ENCODE results near the gene PSD4. TPM values are rescaled to one million over a fixed set of nuclear protein-coding genes. Genes with fewer than 3 reads are reported as not detected.

Gene PSD4
- polyA plus RNA-seq, 1 donor from 2014 or later = 0.67 TPM

DNA sequence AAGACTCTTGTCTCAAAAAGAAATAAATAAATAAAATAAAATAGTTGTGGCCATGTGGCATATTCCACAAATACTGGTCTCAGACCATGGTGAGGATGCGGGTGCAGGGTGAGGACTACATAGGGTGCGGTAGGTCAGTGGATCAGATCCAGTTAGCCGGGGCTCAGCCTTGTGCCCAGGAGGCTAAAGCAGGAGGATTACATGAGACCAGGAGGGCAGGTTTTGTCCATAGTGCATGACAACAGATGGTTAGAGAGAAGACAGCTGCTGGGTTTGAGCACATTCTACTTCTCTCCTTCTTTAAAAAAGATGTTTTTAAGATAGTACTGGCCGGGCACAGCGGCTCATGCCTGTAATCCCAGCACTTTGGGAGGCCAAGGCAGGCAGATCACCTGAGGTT, 12.8 kb upstream of the PSD4 start:
- Histone ChIP-seq H3K9me3 (ENCODE audit: low read length) (no peaks in the 10 kb centered on the region), H3F3A (ENCODE audit: insufficient read depth, low read length, poor library complexity, severe bottlenecking) (peaks cover 4% of the 10 kb centered on the region), H3K9me2 (ENCODE audit: insufficient read depth, low read length) (no peaks in the 10 kb centered on the region), H3K36me3 (ENCODE audit: insufficient read depth, low read length) (no peaks in the 10 kb centered on the region), H3K4me3 (ENCODE audit: low read length) (no peak overlapping the region), H3K27ac (ENCODE audit: low read length) (no peak overlapping the region), H2AFZ (ENCODE audit: low read depth, low read length) (no peak overlapping the region), H4K20me1 (ENCODE audit: insufficient read depth) (no peaks in the 10 kb centered on the region), H3K79me2 (replicated peaks; ENCODE audit: insufficient read depth, low read length) (no peaks in the 10 kb centered on the region), H3K27me3 (ENCODE audit: insufficient read depth, low read depth, low read length) (peaks cover 23% of the 10 kb centered on the region), H3K4me2 (ENCODE audit: low read length) (no peak overlapping the region), H3K9ac (ENCODE audit: low read length) (no peak overlapping the region)
- TF ChIP-seq MXI1 (conservative IDR thresholded peaks at IDR 0.05; ENCODE audit: poor library complexity, severe bottlenecking) = no peak
- TF ChIP-seq, protein P1, sequence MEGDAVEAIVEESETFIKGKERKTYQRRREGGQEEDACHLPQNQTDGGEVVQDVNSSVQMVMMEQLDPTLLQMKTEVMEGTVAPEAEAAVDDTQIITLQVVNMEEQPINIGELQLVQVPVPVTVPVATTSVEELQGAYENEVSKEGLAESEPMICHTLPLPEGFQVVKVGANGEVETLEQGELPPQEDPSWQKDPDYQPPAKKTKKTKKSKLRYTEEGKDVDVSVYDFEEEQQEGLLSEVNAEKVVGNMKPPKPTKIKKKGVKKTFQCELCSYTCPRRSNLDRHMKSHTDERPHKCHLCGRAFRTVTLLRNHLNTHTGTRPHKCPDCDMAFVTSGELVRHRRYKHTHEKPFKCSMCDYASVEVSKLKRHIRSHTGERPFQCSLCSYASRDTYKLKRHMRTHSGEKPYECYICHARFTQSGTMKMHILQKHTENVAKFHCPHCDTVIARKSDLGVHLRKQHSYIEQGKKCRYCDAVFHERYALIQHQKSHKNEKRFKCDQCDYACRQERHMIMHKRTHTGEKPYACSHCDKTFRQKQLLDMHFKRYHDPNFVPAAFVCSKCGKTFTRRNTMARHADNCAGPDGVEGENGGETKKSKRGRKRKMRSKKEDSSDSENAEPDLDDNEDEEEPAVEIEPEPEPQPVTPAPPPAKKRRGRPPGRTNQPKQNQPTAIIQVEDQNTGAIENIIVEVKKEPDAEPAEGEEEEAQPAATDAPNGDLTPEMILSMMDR (IDR thresholded peaks at IDR 0.05; ENCODE audit: poor library complexity, severe bottlenecking) = no peak
- no peak for TF ChIP-seq EP300 (conservative IDR thresholded peaks at IDR 0.05; ENCODE audit: poor library complexity, severe bottlenecking)
- no peak for TF ChIP-seq TAF1 (IDR thresholded peaks at IDR 0.05; ENCODE audit: low read depth)

DNA sequence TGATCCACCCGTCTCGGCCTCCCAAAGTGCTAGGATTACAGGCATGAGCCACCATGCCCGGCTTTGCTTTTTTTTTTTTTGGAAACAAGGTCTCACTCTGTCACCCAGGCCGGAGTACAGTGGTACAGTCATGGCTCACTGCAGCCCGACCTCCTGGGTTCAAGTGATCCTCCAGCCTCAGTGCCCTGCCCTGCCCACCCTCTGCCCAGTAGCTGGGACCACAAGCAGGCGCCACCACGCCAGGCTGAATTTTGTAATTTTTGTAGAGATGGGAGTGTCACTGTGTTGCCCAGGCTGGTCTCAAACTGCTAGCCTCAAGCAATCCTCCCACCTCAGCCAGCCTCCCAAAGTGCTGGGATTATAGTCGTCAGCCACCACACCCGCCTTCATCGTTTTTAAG, 11.6 kb upstream of the PSD4 start:
- no peaks in the 10 kb centered on the region for H3K79me2 ChIP-seq (replicated peaks; ENCODE audit: insufficient read depth, low read length)
- H3K36me3 ChIP-seq (ENCODE audit: insufficient read depth, low read length) = no peaks in the 10 kb centered on the region
- no peaks in the 10 kb centered on the region for H3K9me2 ChIP-seq (ENCODE audit: insufficient read depth, low read length)
- H3F3A ChIP-seq (ENCODE audit: insufficient read depth, low read length, poor library complexity, severe bottlenecking) = no peaks in the 10 kb centered on the region
- no peak overlapping the region for H3K4me3 ChIP-seq (ENCODE audit: low read length)
- no peak overlapping the region for H3K27ac ChIP-seq (ENCODE audit: low read length)
- TF ChIP-seq EZH2 (IDR thresholded peaks at IDR 0.05; ENCODE audit: borderline replicate concordance, insufficient read depth, low read length, poor library complexity, severe bottlenecking) (no peak), EP300 (conservative IDR thresholded peaks at IDR 0.05; ENCODE audit: poor library complexity, severe bottlenecking) (no peak), SMC3 (conservative IDR thresholded peaks at IDR 0.05; ENCODE audit: poor library complexity) (no peak), RAD21 (conservative IDR thresholded peaks at IDR 0.05) (no peak), TAF1 (IDR thresholded peaks at IDR 0.05; ENCODE audit: low read depth) (no peak), MXI1 (conservative IDR thresholded peaks at IDR 0.05; ENCODE audit: poor library complexity, severe bottlenecking) (no peak), POLR2AphosphoS5 (IDR thresholded peaks at IDR 0.05) (no peak)
- TF ChIP-seq, protein P1 (IDR thresholded peaks at IDR 0.05; ENCODE audit: poor library complexity, severe bottlenecking) = no peak
- TF ChIP-seq, protein P2, sequence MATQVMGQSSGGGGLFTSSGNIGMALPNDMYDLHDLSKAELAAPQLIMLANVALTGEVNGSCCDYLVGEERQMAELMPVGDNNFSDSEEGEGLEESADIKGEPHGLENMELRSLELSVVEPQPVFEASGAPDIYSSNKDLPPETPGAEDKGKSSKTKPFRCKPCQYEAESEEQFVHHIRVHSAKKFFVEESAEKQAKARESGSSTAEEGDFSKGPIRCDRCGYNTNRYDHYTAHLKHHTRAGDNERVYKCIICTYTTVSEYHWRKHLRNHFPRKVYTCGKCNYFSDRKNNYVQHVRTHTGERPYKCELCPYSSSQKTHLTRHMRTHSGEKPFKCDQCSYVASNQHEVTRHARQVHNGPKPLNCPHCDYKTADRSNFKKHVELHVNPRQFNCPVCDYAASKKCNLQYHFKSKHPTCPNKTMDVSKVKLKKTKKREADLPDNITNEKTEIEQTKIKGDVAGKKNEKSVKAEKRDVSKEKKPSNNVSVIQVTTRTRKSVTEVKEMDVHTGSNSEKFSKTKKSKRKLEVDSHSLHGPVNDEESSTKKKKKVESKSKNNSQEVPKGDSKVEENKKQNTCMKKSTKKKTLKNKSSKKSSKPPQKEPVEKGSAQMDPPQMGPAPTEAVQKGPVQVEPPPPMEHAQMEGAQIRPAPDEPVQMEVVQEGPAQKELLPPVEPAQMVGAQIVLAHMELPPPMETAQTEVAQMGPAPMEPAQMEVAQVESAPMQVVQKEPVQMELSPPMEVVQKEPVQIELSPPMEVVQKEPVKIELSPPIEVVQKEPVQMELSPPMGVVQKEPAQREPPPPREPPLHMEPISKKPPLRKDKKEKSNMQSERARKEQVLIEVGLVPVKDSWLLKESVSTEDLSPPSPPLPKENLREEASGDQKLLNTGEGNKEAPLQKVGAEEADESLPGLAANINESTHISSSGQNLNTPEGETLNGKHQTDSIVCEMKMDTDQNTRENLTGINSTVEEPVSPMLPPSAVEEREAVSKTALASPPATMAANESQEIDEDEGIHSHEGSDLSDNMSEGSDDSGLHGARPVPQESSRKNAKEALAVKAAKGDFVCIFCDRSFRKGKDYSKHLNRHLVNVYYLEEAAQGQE (IDR thresholded peaks at IDR 0.05; ENCODE audit: borderline replicate concordance) = no peak
- H3K9ac ChIP-seq (ENCODE audit: low read length) = no peak overlapping the region
- H2AFZ ChIP-seq (ENCODE audit: low read depth, low read length) = no peak overlapping the region
- peaks cover 13% of the 10 kb centered on the region for H3K27me3 ChIP-seq (ENCODE audit: insufficient read depth, low read depth, low read length)
- no peaks in the 10 kb centered on the region for H4K20me1 ChIP-seq (ENCODE audit: insufficient read depth)
- no peak overlapping the region for H3K4me2 ChIP-seq (ENCODE audit: low read length)
- H3K9me3 ChIP-seq (ENCODE audit: low read length) = no peaks in the 10 kb centered on the region
